AG10803 (cell line): ENCODE results near the gene RBM20.
"Not testable (repeated sequence)": the region's sequence is repeated elsewhere in the genome, so short reads cannot be mapped to it uniquely, and the experiment has no call there.

Experiments used
- DNase-seq: peaks from one replicate; pipeline ENCODE4 v3.0.0; 2010; ENCODE audit warnings: low read depth
- H3K4me3 ChIP-seq: 2 replicates; pipeline ENCODE4 v1.5.1; 2011; ENCODE audit warnings: mild to moderate bottlenecking, low read length, control low read depth
- CTCF ChIP-seq: conservative IDR thresholded peaks from 2 replicates; pipeline ENCODE4 v1.5.1; 2011; ENCODE audit warnings: mild to moderate bottlenecking, low read length, control low read depth, inconsistent platforms

Gene RBM20

GRCh38 chr10:110616493-110617033 lies 27.6 kb upstream of the RBM20 start:
- no peak for TF ChIP-seq CTCF
- no peak for DNase-seq
- H3K4me3 ChIP-seq = no peak overlapping the region

- no peak for DNase-seq
- no peak overlapping the region for H3K4me3 ChIP-seq
- no peak for TF ChIP-seq CTCF
Observed at GRCh38 chr10:110617425-110618229, 26.5 kb upstream of the RBM20 start.

- DNase-seq = no peak
- no peak for TF ChIP-seq CTCF
- no peak overlapping the region for H3K4me3 ChIP-seq
Observed at GRCh38 chr10:110618230-110618610, 25.9 kb upstream of the RBM20 start.

- H3K4me3 ChIP-seq = no peak overlapping the region
- TF ChIP-seq CTCF = no peak
- DNase-seq = no peak
Observed at GRCh38 chr10:110619514-110620397, 24.4 kb upstream of the RBM20 start.

- no peak for TF ChIP-seq CTCF
- H3K4me3 ChIP-seq = no peak overlapping the region
- no peak for DNase-seq
Observed at GRCh38 chr10:110620398-110620719, 23.8 kb upstream of the RBM20 start.

GRCh38 chr10:110623316-110623715 lies 20.8 kb upstream of the RBM20 start:
- not testable (repeated sequence) for DNase-seq, H3K4me3 ChIP-seq

GRCh38 chr10:110625356-110625894 lies 18.7 kb upstream of the RBM20 start:
- no peak for TF ChIP-seq CTCF
- DNase-seq = no peak
- no peak overlapping the region for H3K4me3 ChIP-seq
